SH-SY5Y (cell line): ENCODE data around the gene FAM118B.

ENCODE experiments used
- GATA2 ChIP-seq: IDR thresholded peaks from 2 replicates; pipeline ENCODE4 v1.6.1; 2011; ENCODE audit warnings: mild to moderate bottlenecking, low read depth, low read length
- GATA3 ChIP-seq: IDR thresholded peaks from 2 replicates; pipeline ENCODE4 v1.6.1; 2011; ENCODE audit warnings: low read depth, mild to moderate bottlenecking, low read length, moderate library complexity

GRCh38 chr11:126231725-126232459 lies 20.3 kb downstream of the FAM118B start:
- no peak for TF ChIP-seq GATA2
- no peak for TF ChIP-seq GATA3
